Uterus (tissue), 2 donors: ENCODE measurements around the gene EHD1.

Experiments
- POLR2A ChIP-seq, 2 donors: fragments of 450-650 bp; IDR thresholded peaks; one replicate each; pipeline ENCODE4 v1.6.1; 2016; ENCODE audit warnings: antibody characterized with exemption in 2 of 2, mild to moderate bottlenecking in 1 of 2, moderate library complexity in 1 of 2
- TF ChIP-seq, protein P1 (sequence below), 4 experiments: fragments of 200-600 bp in 2 of 4; fragments of 450-650 bp in 2 of 4; sonication (generic) in 2 of 4; IDR thresholded peaks; one replicate each; pipeline ENCODE4 v1.5.1; 2016 to 2019; ENCODE audit warnings: antibody characterized with exemption in 4 of 4, mild to moderate bottlenecking in 2 of 4, moderate library complexity in 1 of 4

DNA sequence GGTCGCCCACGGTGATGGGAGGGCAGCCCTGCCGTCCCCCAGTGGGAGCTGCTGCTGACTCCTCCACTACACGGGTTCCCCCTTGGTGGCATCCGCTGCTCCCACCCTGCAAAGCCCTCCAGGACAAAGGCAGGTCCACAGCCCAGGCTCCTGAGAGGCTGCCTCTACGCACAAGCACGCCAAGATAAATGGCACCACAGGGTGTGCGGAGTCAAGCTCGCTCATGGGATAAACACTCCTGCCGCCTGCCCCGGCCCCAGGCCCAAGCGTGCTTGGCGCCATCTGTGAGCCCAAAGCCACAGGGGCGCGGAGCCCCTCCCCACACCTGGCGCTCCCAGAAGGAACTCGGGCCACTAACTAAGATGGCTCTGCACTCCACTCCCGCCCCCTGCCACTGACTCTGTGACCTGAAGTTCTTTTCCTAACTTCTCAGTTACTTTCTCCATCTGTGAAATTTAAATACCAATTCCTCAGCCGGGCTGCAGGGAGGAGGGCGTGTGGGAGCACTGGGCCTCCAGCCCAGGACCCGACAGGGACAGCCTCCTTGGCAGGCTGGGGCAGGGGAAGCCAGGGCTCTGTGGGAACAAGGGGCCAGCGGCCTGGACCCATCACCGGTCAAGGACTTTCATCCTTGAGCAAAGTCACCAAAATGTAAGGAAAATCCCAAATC, 14.9 kb downstream of the EHD1 start:
- TF ChIP-seq, protein P1, sequence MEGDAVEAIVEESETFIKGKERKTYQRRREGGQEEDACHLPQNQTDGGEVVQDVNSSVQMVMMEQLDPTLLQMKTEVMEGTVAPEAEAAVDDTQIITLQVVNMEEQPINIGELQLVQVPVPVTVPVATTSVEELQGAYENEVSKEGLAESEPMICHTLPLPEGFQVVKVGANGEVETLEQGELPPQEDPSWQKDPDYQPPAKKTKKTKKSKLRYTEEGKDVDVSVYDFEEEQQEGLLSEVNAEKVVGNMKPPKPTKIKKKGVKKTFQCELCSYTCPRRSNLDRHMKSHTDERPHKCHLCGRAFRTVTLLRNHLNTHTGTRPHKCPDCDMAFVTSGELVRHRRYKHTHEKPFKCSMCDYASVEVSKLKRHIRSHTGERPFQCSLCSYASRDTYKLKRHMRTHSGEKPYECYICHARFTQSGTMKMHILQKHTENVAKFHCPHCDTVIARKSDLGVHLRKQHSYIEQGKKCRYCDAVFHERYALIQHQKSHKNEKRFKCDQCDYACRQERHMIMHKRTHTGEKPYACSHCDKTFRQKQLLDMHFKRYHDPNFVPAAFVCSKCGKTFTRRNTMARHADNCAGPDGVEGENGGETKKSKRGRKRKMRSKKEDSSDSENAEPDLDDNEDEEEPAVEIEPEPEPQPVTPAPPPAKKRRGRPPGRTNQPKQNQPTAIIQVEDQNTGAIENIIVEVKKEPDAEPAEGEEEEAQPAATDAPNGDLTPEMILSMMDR (IDR thresholded peaks at IDR 0.05), result no peak
- no peak for TF ChIP-seq POLR2A (IDR thresholded peaks at IDR 0.05)
